GM12801 (cell line): ENCODE measurements around the gene RASSF9.

Source experiments
- CTCF ChIP-seq: IDR thresholded peaks from one replicate; pipeline ENCODE4 v1.5.1; 2011; ENCODE audit warnings: control low read depth; ENCODE audit not compliant: insufficient read length; ENCODE audit errors: extremely low read depth

Gene RASSF9

GRCh38 chr12:85836197-85837090 is at the start of gene RASSF9:
Gene RASSF9, minus strand, starts transcription at chr12:85836409. Its CDS starts 208 bp downstream, at chr12:85836201.
- no peak for TF ChIP-seq CTCF

GRCh38 chr12:85883763-85884162 is 47.6 kb upstream of the RASSF9 start:
- no peak for TF ChIP-seq CTCF

GRCh38 chr12:85877459-85877858 is 41.2 kb upstream of the RASSF9 start:
- TF ChIP-seq CTCF, result no peak

GRCh38 chr12:85874031-85874461 is 37.8 kb upstream of the RASSF9 start, which contains the start of gene NTS:
Gene NTS, plus strand, starts transcription at chr12:85874295. Its CDS starts 109 bp downstream, at chr12:85874404.
- no peak for TF ChIP-seq CTCF

GRCh38 chr12:85872497-85873091 is 36.4 kb upstream of the RASSF9 start:
- TF ChIP-seq CTCF, result no peak

GRCh38 chr12:85866986-85867776 is 31.0 kb upstream of the RASSF9 start:
- no peak for TF ChIP-seq CTCF

- no peak for TF ChIP-seq CTCF
Observed at GRCh38 chr12:85865890-85866289, 29.7 kb upstream of the RASSF9 start.
